AG08395 (cell line): ENCODE results near the gene ELMO1.

Experiments used
- DNase-seq: peaks from one replicate; pipeline ENCODE4 v3.0.0; 2012; ENCODE audit warnings: mixed read lengths, low spot score

Gene ELMO1

GRCh38 chr7:37467002-37467401 is 18.3 kb upstream of the ELMO1 start:
- DNase-seq, result no peak

GRCh38 chr7:37462138-37462537 is 13.5 kb upstream of the ELMO1 start:
- no peak for DNase-seq

GRCh38 chr7:37455081-37455480 is 6.4 kb upstream of the ELMO1 start:
- DNase-seq, result no peak

- DNase-seq, result no peak
Observed at GRCh38 chr7:37452346-37452745, 3.7 kb upstream of the ELMO1 start.

DNA sequence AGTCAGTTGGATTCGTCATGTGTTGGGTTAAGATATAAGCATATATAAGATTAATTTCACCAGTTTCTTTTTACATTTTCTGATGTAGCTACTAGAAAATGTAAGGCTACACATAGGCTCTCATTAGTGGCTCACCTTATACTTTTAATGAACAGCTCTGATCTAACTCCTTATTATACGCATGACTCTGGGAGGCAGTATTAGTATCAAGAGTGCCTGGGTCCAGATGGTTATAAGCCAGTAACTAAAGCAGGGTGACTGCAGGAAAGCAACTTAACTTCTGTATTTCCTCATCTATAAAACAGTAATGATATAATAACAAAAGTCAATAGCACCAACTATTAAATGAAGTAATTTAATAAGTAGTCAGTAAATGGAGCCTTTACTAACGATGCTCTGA is 1.4 kb upstream of the ELMO1 start:
- DNase-seq, result no peak

GRCh38 chr7:37449621-37450020 is 957 bp upstream of the ELMO1 start:
- no peak for DNase-seq

DNA sequence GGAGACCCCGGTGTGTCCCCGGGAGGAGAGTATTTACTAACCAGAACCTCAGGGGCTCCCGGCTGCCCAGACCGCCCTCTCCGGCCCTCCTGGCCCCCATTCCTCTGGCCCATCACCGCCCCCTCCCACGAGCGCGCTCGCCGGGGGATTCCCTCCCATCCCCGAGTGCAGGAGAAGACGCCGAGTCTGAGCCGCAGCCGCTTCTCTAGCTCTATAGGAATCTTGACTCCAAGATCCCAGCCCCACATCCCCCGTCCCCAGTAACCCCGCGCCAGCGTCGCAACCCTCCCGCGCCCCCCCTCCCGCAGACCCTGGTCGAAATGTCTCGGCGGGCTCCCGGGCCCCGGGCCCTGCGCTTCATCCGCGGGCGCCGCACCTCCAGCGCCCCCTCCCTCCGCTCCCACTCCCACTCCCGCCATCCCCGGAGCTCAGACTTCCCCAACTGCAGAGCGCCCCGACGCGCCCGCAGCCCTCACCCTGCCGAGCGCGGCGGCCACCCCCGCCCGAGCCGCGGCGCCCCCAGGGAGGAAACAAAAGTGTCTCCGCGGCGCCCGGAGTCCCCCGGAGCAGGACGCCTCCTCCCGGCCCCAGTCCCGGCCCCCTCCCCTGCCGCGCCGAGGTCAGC is 541 bp downstream of the ELMO1 start:
- no peak for DNase-seq

- DNase-seq, result no peak
Observed at GRCh38 chr7:37446371-37446770, 2.3 kb downstream of the ELMO1 start.

DNA sequence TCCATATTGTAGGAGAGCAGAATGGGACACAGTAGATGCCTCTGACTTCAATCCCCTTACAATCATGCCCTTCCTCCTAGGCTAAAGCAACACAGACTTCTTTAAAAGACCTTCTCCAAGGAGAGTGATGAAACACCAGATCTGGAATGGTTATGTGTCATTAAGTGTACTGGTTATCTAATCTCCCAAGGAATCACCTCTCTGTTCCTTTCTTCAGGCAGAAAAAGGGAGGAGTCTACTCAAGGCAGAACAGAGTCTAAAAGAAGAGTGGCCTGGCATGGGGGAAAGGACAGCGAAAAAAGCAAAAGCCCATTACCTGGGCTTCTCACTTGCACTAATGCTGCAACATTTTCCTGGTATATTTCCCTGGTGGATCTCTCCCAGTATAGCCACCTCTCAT is 2.9 kb downstream of the ELMO1 start:
- DNase-seq, result no peak

- DNase-seq, result no peak
Observed at GRCh38 chr7:37445064-37445723, 3.5 kb downstream of the ELMO1 start.

DNA sequence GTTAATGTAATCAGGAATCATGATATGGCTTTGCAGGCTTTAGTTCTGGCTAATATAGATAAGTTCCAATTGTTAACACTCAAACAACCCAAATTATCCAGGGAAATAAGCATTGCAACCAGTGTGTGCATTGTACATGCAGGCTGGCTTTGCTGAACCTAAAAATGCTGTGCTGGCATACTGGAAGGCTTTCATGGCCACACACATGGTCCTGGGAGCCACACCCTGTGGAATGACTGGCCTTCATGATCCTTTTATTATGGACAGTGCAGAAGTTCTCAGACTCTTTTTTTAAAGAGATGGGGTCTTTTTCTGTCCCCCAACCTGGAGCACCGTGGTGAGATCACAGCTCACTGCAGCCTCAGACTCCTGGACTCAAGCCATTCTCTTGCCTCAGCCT is 5.0 kb downstream of the ELMO1 start:
- DNase-seq, result no peak

- DNase-seq, result no peak
Observed at GRCh38 chr7:37442268-37442667, 6.4 kb downstream of the ELMO1 start.

GRCh38 chr7:37441816-37442215 is 6.8 kb downstream of the ELMO1 start:
- DNase-seq, result no peak

DNA sequence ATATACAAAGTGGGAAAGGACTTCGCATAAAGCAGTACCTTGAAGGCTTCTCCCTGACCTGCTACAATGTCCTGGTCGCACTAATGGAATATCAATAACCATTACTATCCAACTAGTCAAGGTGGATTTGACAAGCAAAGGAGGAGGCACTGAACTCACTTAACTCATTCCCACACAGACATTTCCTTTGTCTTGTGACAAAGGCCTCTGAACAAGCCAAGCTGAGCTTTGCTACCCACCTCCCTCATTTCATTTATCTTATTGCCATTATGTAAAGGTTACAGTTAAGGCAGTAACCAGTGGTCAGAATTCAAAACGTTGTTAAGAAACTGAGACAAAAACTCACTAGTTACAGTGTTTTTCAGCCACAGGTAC is 7.3 kb downstream of the ELMO1 start:
- DNase-seq, result no peak

GRCh38 chr7:37440738-37441385 is 7.8 kb downstream of the ELMO1 start:
- no peak for DNase-seq

DNA sequence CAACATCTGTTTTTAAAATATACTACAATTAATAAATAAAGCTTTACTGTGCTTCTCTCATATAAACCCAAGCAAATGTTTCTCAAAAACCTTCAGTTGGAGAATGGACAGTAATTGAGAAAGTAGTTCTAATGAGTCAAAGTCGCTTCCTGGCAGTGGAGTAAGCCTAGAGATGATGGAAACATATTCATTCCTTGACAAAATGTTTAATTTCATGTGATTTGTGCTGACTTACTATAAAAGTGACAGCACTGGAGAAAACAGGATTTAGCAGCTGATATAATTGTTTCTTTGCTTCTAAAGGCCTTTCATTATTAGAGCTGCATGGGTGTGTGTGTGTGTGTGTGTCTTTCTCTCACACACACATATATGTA is 9.0 kb downstream of the ELMO1 start:
- DNase-seq, result no peak

DNA sequence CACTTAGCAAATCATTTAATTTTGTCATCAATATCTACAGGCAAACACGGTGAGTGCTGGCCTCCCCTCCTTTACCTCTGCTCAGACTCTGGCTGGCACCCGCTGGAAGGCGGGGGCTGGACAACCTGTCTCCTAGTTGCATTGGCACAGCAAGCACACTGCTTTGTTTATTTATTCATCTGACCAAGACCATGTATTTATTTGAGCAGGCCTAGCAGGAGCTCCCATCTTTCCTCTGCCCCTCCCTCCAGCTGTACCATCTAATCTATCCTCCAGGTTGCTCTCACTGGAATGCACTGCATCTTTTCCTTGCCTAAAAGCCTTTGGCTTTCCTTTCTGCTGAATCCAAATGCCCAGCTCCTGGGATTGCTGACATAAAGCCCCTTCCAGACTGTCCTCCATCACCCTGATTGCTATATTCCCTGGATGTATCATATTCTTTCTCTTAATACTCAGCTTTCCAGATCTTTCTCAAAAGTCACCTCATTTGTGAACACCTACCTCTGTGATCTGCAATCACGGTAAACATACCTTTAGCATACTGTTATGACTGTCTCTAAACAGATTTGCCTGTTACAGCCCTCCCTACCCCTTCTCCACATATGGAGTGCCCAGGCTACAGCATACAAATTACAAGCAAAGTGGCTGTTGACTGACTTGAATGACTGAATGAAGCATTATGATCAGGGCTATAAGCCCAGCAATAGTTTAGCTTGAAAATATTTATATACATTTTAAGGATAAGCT is 9.6 kb downstream of the ELMO1 start:
- DNase-seq, result no peak

DNA sequence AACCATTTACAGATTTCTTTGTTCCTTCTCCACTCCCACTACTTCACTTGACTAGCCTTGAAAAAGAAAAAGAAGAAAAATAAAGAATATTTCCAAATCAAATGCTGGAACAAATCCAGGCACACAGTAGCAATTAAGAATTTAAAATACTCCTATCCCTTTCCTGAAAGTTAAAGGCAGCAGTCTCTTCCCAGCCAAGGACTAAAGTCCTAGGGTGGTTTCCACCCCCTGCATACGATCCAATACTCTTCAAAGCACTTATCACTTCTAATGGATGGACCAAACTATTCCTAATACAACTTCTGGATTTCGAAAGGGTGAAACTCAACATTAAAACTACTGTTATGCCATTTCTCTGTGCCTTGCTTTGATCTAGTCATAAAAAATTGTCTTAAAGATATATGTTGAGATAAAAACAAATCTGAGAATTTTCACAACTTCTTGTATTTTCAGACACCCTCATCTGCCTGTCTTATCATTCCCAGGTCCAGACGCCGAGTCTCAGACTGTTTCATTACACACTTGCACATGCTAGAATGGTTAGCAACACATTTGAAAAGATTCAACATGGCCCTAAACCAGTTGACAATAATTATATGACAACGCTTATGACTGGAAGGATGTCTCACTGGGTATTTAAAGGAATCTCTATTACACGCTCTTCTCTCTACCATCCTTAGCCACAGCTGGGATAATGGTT is 13.4 kb downstream of the ELMO1 start:
- no peak for DNase-seq

DNA sequence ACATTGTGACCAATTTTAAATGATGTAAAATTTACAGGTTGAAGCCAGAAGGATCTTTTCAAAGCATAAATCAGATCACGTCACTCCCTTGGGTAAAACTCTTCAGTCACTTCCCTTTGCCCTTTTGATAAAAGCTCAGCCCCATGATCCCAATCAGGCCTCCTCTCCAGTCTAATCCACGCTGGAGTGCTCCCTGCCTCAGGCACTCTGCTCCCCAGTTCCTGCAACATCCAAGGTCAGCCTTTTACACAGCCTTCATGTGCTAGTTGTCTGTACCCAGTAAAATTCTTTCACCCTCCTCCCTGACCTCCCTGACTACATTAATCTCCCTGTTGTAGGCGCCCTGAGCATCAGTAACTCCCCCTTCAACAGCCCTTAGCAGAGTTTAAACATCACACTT is 14.1 kb downstream of the ELMO1 start:
- no peak for DNase-seq

GRCh38 chr7:37433166-37433565 is 15.5 kb downstream of the ELMO1 start:
- no peak for DNase-seq

DNA sequence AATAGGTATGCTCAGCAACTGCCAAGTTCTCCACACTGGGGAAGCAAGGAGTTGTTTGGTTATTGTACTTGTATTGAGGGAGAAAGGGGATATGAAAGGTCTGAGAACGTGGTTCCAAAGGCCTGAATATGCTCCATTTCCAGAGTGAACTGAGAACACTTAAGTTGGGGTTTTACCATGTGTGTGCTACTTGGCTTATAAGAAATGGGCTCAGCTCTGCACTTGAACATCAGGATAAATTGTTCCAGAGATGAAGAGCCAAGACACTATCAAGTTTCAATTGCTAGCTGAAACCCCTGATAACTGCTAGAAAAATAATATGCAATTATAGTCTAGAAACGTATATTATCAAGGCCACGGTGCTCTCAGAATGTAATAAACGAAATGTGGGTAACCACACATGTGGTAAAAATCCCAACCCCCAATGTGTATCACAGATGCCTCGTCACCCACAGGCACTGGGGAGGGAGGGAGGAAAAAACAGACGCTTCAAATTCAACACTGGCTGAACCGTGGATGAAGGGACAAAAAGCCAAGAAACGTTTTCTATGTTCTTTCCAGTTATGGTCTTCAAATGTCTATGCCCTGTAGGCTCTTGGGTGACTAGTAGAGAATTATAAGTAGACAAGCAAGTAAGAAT is 16.3 kb downstream of the ELMO1 start:
- DNase-seq, result no peak

DNA sequence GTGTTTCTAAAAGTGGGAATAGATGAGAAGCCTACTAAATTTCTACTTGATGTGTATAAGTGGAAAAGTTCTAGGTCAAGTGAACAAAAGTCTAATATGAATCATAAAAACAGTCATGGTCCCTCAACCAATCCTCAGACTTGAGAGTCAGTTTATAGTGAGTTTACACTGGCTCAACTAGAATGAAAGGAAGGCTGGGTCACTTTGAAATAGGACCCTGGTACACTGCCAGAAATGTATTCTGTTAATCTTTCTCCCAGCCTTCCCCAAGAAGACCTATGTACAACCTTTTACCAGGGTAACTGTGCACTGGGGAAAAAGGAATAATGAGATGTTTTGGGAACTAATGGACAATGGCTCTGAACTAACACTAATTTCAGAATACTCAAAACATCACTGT is 17.3 kb downstream of the ELMO1 start:
- no peak for DNase-seq
